Fibroblast of lung (primary cell): ENCODE measurements around the gene ISG15. TPM values are rescaled to one million over a fixed set of nuclear protein-coding genes. Genes with fewer than 3 reads are reported as not detected.

Experiments
- DNase-seq, 2 donors: peaks; one replicate each; pipeline versions ENCODE4 v3.0.0 to v3.0.0-alpha.2; 2010; ENCODE audit warnings: low read depth in 2 of 2
- H2AFZ ChIP-seq: 2 replicates; pipeline ENCODE4 v1.5.1; 2012; ENCODE audit warnings: low read length, control low read depth, inconsistent platforms
- H3K27ac ChIP-seq: 2 replicates; pipeline ENCODE4 v1.5.1; 2011; ENCODE audit warnings: low read length, control low read depth; ENCODE audit not compliant: insufficient read depth
- H3K27me3 ChIP-seq: 2 replicates; pipeline ENCODE4 v1.5.1; 2011; ENCODE audit warnings: mild to moderate bottlenecking, low read length; ENCODE audit not compliant: control insufficient read depth, insufficient read depth
- H3K36me3 ChIP-seq: 2 replicates; pipeline ENCODE4 v1.5.1; 2011; ENCODE audit warnings: low read length; ENCODE audit not compliant: control insufficient read depth, insufficient read depth
- H3K4me1 ChIP-seq: 2 replicates; pipeline ENCODE4 v1.5.1; 2011; ENCODE audit warnings: low read length; ENCODE audit not compliant: control insufficient read depth, insufficient read depth; ENCODE audit errors: extremely low read depth
- H3K4me2 ChIP-seq: 2 replicates; pipeline ENCODE4 v1.5.1; 2011; ENCODE audit warnings: low read length, control low read depth; ENCODE audit not compliant: insufficient read depth; ENCODE audit errors: extremely low read depth
- H3K4me3 ChIP-seq, 4 experiments: fragments of 200-600 bp in 1 of 4; sonication (generic) in 1 of 4; replicated peaks in 1 of 4; 2 replicates each; pipeline ENCODE4 v1.5.1; 2011 to 2016; ENCODE audit warnings: low read length in 4 of 4, low read depth in 3 of 4, mild to moderate bottlenecking in 3 of 4, control low read depth in 2 of 4, inconsistent platforms in 1 of 4, mixed read lengths in 1 of 4; ENCODE audit not compliant: insufficient read depth in 1 of 4; ENCODE audit errors: control extremely low read depth in 1 of 4
- H3K79me2 ChIP-seq: 2 replicates; pipeline ENCODE4 v1.5.1; 2012; ENCODE audit warnings: mild to moderate bottlenecking, low read length, inconsistent platforms; ENCODE audit not compliant: control insufficient read depth, insufficient read depth
- H3K9ac ChIP-seq: 2 replicates; pipeline ENCODE4 v1.5.1; 2011; ENCODE audit warnings: mild to moderate bottlenecking, low read length, control low read depth; ENCODE audit not compliant: insufficient read depth
- H3K9me3 ChIP-seq: 2 replicates; pipeline ENCODE4 v1.5.1; 2012; ENCODE audit warnings: low read depth, low read length; ENCODE audit not compliant: control insufficient read depth, insufficient read depth
- H4K20me1 ChIP-seq: 2 replicates; pipeline ENCODE4 v1.5.1; 2011; ENCODE audit warnings: low read length; ENCODE audit not compliant: control insufficient read depth, insufficient read depth; ENCODE audit errors: extremely low read depth
- EZH2 ChIP-seq: IDR thresholded peaks from 2 replicates; pipeline ENCODE4 v1.5.1; 2012; ENCODE audit warnings: low read length, control low read depth, mild to moderate bottlenecking; ENCODE audit errors: missing control alignments
- polyA plus RNA-seq, 2 donors: library from polyadenylated mRNA; depleted of rRNA in 1 of 2; stranded (reverse) in 1 of 2; unstranded in 1 of 2; fragments of >200 nt; gene quantifications; 2 replicates each; pipeline ENCODE4 v1.2.1, GENCODE V29; 2011 to 2012; ENCODE audit warnings: missing spikeins in 1 of 2
- total RNA-seq: library from RNA; depleted of rRNA; stranded (reverse); fragments of >200 nt; gene quantifications from 2 replicates; pipeline ENCODE4 v1.2.1, GENCODE V29; 2014
- TF ChIP-seq, protein P1 (sequence below), 2 donors: IDR thresholded peaks in 1 of 2; conservative IDR thresholded peaks in 1 of 2; 1 replicate in 1 of 2; 2 replicates in 1 of 2; pipeline ENCODE4 v1.5.1; 2011 to 2012; ENCODE audit warnings: low read length in 2 of 2, control low read depth in 1 of 2, inconsistent platforms in 1 of 2, low read depth in 1 of 2, mild to moderate bottlenecking in 1 of 2

ISG15 gene
- total and polyA plus RNA-seq, 2 donors (not counting 1 experiment from before 2014, with no cell fraction given) = 24.2 to 93.3 TPM

DNA sequence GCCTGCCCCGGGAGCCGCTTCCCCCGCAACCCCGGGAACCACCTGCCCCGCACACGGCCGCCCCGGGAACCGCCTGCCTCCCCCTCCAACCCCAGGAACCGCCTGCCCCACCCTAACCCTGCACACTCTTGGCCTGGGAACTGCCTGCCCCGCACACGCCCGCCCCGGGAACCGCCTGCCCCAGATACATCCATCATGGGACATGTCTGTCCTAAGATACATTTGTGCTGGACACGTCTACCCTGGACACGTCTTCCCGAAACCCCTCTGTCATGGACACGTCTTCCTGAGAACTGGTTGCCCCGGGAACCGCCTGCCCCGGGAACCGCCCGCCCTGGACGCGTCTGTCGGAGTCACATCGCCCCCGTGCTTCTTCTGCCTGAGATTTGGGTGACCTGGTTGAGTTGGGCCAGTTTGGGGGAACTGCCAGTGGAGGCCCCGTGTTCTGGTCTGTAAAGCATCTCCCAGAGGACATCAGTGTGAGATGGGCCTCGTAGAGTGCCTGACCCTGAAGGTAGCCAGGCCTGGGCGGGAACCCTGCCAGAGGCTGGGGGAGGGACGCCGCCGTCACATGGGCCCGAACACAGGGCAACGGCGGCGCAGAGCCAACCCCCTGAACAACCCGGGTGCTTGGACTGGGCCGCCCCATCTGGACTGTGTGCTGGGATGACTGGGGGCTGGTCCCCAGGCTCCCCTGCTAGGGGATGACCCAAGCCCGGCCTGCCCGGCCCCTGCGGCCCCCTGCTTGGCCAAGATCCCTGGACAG, 35.0 kb upstream of the ISG15 start:
- Histone ChIP-seq H2AFZ (no peak overlapping the region), H4K20me1 (no peaks in the 10 kb centered on the region), H3K4me3 (no peak overlapping the region), H3K9ac (no peak overlapping the region), H3K9me3 (no peaks in the 10 kb centered on the region), H3K4me2 (no peak overlapping the region), H3K27me3 (peaks cover 2% of the 10 kb centered on the region), H3K27ac (no peak overlapping the region), H3K36me3 (no peaks in the 10 kb centered on the region), H3K79me2 (no peaks in the 10 kb centered on the region), H3K4me1 (no peaks in the 10 kb centered on the region)
- TF ChIP-seq, protein P1, sequence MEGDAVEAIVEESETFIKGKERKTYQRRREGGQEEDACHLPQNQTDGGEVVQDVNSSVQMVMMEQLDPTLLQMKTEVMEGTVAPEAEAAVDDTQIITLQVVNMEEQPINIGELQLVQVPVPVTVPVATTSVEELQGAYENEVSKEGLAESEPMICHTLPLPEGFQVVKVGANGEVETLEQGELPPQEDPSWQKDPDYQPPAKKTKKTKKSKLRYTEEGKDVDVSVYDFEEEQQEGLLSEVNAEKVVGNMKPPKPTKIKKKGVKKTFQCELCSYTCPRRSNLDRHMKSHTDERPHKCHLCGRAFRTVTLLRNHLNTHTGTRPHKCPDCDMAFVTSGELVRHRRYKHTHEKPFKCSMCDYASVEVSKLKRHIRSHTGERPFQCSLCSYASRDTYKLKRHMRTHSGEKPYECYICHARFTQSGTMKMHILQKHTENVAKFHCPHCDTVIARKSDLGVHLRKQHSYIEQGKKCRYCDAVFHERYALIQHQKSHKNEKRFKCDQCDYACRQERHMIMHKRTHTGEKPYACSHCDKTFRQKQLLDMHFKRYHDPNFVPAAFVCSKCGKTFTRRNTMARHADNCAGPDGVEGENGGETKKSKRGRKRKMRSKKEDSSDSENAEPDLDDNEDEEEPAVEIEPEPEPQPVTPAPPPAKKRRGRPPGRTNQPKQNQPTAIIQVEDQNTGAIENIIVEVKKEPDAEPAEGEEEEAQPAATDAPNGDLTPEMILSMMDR (conservative IDR thresholded peaks at IDR 0.05 in 1 of 2, IDR thresholded peaks at IDR 0.05 in 1 of 2; ENCODE audit: low read depth in 1 of 2, low read length in 2 of 2) = no peak
- TF ChIP-seq EZH2 = no peak
- DNase-seq = no peak

DNA sequence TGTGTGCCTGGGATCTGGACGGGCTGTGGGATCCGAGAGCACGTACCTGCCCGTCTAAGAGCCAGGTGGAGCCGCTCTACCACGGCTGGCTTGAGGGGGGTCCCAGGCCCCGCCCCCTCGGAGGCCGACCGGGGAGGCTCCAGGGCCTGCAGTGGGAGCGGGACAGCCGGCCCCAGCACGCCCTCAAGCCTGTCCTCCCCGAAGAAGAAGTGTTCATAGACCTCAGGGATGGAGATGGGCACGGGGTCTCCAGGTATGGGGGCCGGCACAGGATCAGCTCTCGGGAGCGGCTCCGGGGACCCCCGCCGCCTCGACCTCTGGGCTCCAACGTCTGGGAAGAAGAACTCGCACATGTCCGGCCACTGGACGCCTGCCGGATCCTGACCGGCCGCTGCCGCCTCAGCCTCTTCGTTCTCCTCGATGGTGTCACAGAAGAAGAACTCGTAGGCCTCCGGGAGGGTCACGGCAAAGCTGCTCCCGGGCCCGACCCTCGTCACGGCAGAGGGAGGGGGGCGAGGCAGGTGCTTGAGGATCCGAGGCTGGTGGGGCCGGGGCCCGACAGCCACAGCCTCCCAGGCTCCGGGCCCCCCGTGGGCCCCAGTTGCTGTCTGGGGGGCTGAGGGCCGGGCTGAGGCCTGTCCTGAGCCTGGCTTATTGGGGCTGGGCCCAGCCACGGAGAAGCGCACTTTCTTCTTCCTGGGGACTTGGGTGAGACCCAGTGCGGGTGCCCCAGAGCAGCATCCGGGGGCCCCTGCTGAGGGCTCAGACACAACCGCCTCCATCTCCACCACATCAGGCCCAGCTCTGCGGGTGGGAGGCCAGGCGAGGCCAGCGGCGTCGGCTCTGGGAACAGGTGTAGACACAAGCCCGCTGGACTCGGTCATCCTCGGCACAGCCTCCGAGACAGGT, 34.2 kb upstream of the ISG15 start:
- Histone ChIP-seq H4K20me1 (no peaks in the 10 kb centered on the region), H2AFZ (no peak overlapping the region), H3K27me3 (peaks cover 2% of the 10 kb centered on the region), H3K9me3 (no peaks in the 10 kb centered on the region), H3K79me2 (no peaks in the 10 kb centered on the region), H3K27ac (no peak overlapping the region), H3K36me3 (no peaks in the 10 kb centered on the region), H3K4me2 (no peak overlapping the region), H3K4me1 (no peaks in the 10 kb centered on the region), H3K9ac (no peak overlapping the region), H3K4me3 (no peak overlapping the region)
- TF ChIP-seq, protein P1 (conservative IDR thresholded peaks at IDR 0.05 in 1 of 2, IDR thresholded peaks at IDR 0.05 in 1 of 2; ENCODE audit: low read depth in 1 of 2, low read length in 2 of 2) = no peak
- no peak for TF ChIP-seq EZH2
- DNase-seq = no peak

DNA sequence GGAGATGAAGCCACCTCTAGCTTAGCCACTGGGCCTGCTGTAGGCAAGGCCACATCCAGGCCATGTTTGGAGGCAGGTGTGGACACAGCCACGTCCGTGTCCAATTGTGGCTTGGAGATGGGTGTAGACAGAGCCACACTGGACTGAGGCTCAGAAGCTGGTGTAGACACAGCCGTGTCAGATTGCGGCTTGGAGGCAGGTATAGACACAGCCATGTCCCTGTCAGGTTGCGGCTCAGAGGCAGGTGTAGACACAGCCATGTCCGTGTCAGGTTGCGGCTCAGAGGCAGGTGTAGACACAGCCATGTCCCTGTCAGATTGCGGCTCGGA, 33.6 kb upstream of the ISG15 start:
- DNase-seq = no peak
- H2AFZ ChIP-seq = no peak overlapping the region
- H3K4me2 ChIP-seq = no peak overlapping the region
- H3K36me3 ChIP-seq = no peaks in the 10 kb centered on the region
- no peaks in the 10 kb centered on the region for H3K4me1 ChIP-seq
- H3K4me3 ChIP-seq = no peak overlapping the region
- no peak for TF ChIP-seq EZH2
- TF ChIP-seq, protein P1 (conservative IDR thresholded peaks at IDR 0.05 in 1 of 2, IDR thresholded peaks at IDR 0.05 in 1 of 2; ENCODE audit: low read depth in 1 of 2, low read length in 2 of 2) = no peak
- peaks cover 2% of the 10 kb centered on the region for H3K27me3 ChIP-seq
- no peaks in the 10 kb centered on the region for H4K20me1 ChIP-seq
- no peak overlapping the region for H3K27ac ChIP-seq
- no peak overlapping the region for H3K9ac ChIP-seq
- no peaks in the 10 kb centered on the region for H3K79me2 ChIP-seq
- H3K9me3 ChIP-seq = no peaks in the 10 kb centered on the region
